Measurements from ENCODE around the gene SSX4. TPM values are rescaled to one million over a fixed set of nuclear protein-coding genes. Genes with fewer than 3 reads are reported as not detected.
"Not testable (repeated sequence)": the region's sequence is repeated elsewhere in the genome, so short reads cannot be mapped to it uniquely, and the experiment has no call there.

SSX4 gene
- total RNA-seq, 2 experiments from 2014 or later: not detected

- not testable (repeated sequence) for H3K27me3 Mint-ChIP-seq
Measured at GRCh38 chrX:48433713-48434112, 50.4 kb downstream of the SSX4 start.

More at GRCh38 chrX:48433713-48434112, 50.4 kb downstream of the SSX4 start:
- Mint-ChIP-seq H3K4me1 (peaks cover 16% of the 10 kb centered on the region), H3K36me3 (ENCODE audit: low read depth) (peaks cover 19% of the 10 kb centered on the region), H3K27ac (peak overlapping the region; percentile 44)
- peak; percentile 50 for DNase-seq
- H3K4me3 Mint-ChIP-seq, POLR2A ChIA-PET, CTCF ChIA-PET, H3K9me3 Mint-ChIP-seq: not testable (repeated sequence)

Other genes starting within 250 kb of the SSX4 start
- not detected for gene SSX5, start 186.7 kb upstream of the SSX4 start, total RNA-seq
- not detected for gene SSX1, start 128.1 kb upstream of the SSX4 start, total RNA-seq
- gene SSX3, start 26.8 kb upstream of the SSX4 start, total RNA-seq: not detected
- not detected for gene SSX4B, start 28.4 kb downstream of the SSX4 start, total RNA-seq
- 10 to 100 TPM; 76.4 to 82.4 TPM for gene SLC38A5, start 86.7 kb downstream of the SSX4 start, total RNA-seq
- 10 to 100 TPM; 57.6 to 60.1 TPM for gene FTSJ1, start 92.7 kb downstream of the SSX4 start, total RNA-seq
- gene PORCN, start 125.5 kb downstream of the SSX4 start, total RNA-seq: 10 to 100 TPM; 26.1 to 29.2 TPM
- 100 to 1,000 TPM; 446 to 461 TPM for gene EBP, start 138.3 kb downstream of the SSX4 start, total RNA-seq
- 10 to 100 TPM; 21.7 to 22.3 TPM for gene TBC1D25, start 156.2 kb downstream of the SSX4 start, total RNA-seq
- gene RBM3, start 190.9 kb downstream of the SSX4 start, total RNA-seq: 100 to 1,000 TPM; 180 to 182 TPM
- 10 to 100 TPM; 48.5 to 53.5 TPM for gene WDR13, start 214.0 kb downstream of the SSX4 start, total RNA-seq